KOPT-K1 (cell line): Measurements from ENCODE around the gene NCOA4.
"Not testable (repeated sequence)": the region's sequence is repeated elsewhere in the genome, so short reads cannot be mapped to it uniquely, and the experiment has no call there.

Experiments
- H3K27ac ChIP-seq: fragments of 200-600 bp; sonication (generic); 2 replicates; pipeline ENCODE4 v1.5.1; 2016; ENCODE audit warnings: antibody characterized with exemption, mild to moderate bottlenecking, low read depth, low read length; ENCODE audit not compliant: poor library complexity, severe bottlenecking
- H3K36me3 ChIP-seq: fragments of 200-600 bp; sonication (generic); 2 replicates; pipeline ENCODE4 v1.5.1; 2017; ENCODE audit warnings: antibody characterized with exemption, mild to moderate bottlenecking, low read length, moderate library complexity; ENCODE audit not compliant: insufficient read depth
- H3K9me3 ChIP-seq: fragments of 200-600 bp; sonication (generic); 2 replicates; pipeline ENCODE4 v1.5.1; 2017; ENCODE audit warnings: antibody characterized with exemption, low read length, mild to moderate bottlenecking; ENCODE audit not compliant: insufficient read depth, poor library complexity, severe bottlenecking

The NCOA4 gene

GRCh38 chr10:46017733-46018132 is 12.7 kb downstream of the NCOA4 start:
- H3K36me3 ChIP-seq = peaks cover 60% of the 10 kb centered on the region
- no peak overlapping the region for H3K27ac ChIP-seq
- H3K9me3 ChIP-seq = no peaks in the 10 kb centered on the region

- H3K9me3 ChIP-seq = no peaks in the 10 kb centered on the region
- peaks cover 69% of the 10 kb centered on the region for H3K36me3 ChIP-seq
- H3K27ac ChIP-seq = no peak overlapping the region
Observed at GRCh38 chr10:46016811-46017210, 13.6 kb downstream of the NCOA4 start.

GRCh38 chr10:46016190-46016589 is 14.2 kb downstream of the NCOA4 start:
- Histone ChIP-seq H3K36me3 (peaks cover 76% of the 10 kb centered on the region), H3K9me3 (no peaks in the 10 kb centered on the region), H3K27ac (no peak overlapping the region)

- Histone ChIP-seq H3K9me3 (no peaks in the 10 kb centered on the region), H3K36me3 (peaks cover 89% of the 10 kb centered on the region), H3K27ac (no peak overlapping the region)
Observed at GRCh38 chr10:46014683-46015405, 15.6 kb downstream of the NCOA4 start.

- no peak overlapping the region for H3K27ac ChIP-seq
- H3K9me3 ChIP-seq = no peaks in the 10 kb centered on the region
- H3K36me3 ChIP-seq = peaks cover 92% of the 10 kb centered on the region
Observed at GRCh38 chr10:46014206-46014605, 16.2 kb downstream of the NCOA4 start.

- Histone ChIP-seq H3K9me3 (no peaks in the 10 kb centered on the region), H3K27ac (no peak overlapping the region), H3K36me3 (peaks cover 96% of the 10 kb centered on the region)
Observed at GRCh38 chr10:46012746-46013145, 17.7 kb downstream of the NCOA4 start.

- Histone ChIP-seq H3K9me3 (no peaks in the 10 kb centered on the region), H3K27ac (no peak overlapping the region), H3K36me3 (peaks cover 100% of the 10 kb centered on the region)
Observed at GRCh38 chr10:46006219-46006618, 24.2 kb downstream of the NCOA4 start.

- Histone ChIP-seq H3K36me3 (peaks cover 100% of the 10 kb centered on the region), H3K27ac (no peak overlapping the region), H3K9me3 (no peaks in the 10 kb centered on the region)
Observed at GRCh38 chr10:46005383-46005782, 25.0 kb downstream of the NCOA4 start.

- peaks cover 100% of the 10 kb centered on the region for H3K36me3 ChIP-seq
- no peak overlapping the region for H3K27ac ChIP-seq
Observed at GRCh38 chr10:46004963-46005362, 25.5 kb downstream of the NCOA4 start.

GRCh38 chr10:46002916-46003693 is 27.3 kb downstream of the NCOA4 start:
- no peak overlapping the region for H3K27ac ChIP-seq
- peaks cover 100% of the 10 kb centered on the region for H3K36me3 ChIP-seq
- peaks cover 15% of the 10 kb centered on the region for H3K9me3 ChIP-seq

More at GRCh38 chr10:46004963-46005362, 25.5 kb downstream of the NCOA4 start:
- H3K9me3 ChIP-seq = no peaks in the 10 kb centered on the region

- H3K27ac ChIP-seq = not testable (repeated sequence)
- Histone ChIP-seq H3K9me3 (peaks cover 18% of the 10 kb centered on the region), H3K36me3 (peaks cover 100% of the 10 kb centered on the region)
Observed at GRCh38 chr10:46002189-46002687, 28.2 kb downstream of the NCOA4 start.

GRCh38 chr10:46001187-46001756 is 29.2 kb downstream of the NCOA4 start:
- peaks cover 98% of the 10 kb centered on the region for H3K36me3 ChIP-seq

GRCh38 chr10:46000538-46000937 is 29.9 kb downstream of the NCOA4 start:
- Histone ChIP-seq H3K36me3 (peaks cover 90% of the 10 kb centered on the region), H3K9me3 (peaks cover 18% of the 10 kb centered on the region), H3K27ac (no peak overlapping the region)

More at GRCh38 chr10:46001187-46001756, 29.2 kb downstream of the NCOA4 start:
- Histone ChIP-seq H3K27ac (no peak overlapping the region), H3K9me3 (peaks cover 18% of the 10 kb centered on the region)

- H3K36me3 ChIP-seq = peaks cover 85% of the 10 kb centered on the region
Observed at GRCh38 chr10:45999955-46000354, 30.5 kb downstream of the NCOA4 start.

More at GRCh38 chr10:45999955-46000354, 30.5 kb downstream of the NCOA4 start:
- H3K27ac ChIP-seq = not testable (repeated sequence)
- H3K9me3 ChIP-seq = peaks cover 18% of the 10 kb centered on the region
